Measurements from ENCODE around the gene BDH2.
A peak's percentile ranks its signal among the peaks of the same experiment; 100 is the strongest.

BDH2 gene

DNA sequence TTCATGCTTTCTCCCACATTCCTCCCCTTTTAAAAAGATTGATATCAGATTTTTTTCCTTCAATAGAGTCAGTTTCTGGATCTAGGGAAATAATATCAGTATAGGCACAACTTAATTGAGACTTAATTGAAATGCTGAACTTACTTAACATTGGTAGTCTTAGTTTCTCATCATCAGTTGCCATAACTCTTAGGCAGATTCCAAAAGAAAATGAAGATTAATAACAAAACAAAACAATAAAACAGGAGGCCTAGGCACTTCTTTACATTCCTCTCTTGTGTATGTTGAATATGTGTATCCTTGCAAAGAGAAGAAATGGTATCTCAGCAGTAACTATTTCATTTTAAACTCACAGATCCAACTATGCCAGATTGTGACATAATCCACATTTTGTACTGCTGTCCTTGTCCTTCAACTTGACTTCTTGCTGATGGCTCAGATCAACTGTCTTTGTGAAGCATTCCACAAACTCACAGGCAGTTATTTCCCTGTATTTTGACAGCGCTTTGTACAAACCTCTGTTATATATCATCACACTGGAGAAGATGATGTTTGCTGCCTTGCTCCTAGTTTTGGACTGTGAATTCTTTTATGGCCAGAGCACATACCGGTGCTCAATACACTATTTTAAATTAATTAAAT lies 14.0 kb downstream of the BDH2 start:
- TF ChIP-seq TAF1 (IDR thresholded peaks at IDR 0.05; ENCODE audit: borderline replicate concordance, insufficient read depth, low read length): no peak

DNA sequence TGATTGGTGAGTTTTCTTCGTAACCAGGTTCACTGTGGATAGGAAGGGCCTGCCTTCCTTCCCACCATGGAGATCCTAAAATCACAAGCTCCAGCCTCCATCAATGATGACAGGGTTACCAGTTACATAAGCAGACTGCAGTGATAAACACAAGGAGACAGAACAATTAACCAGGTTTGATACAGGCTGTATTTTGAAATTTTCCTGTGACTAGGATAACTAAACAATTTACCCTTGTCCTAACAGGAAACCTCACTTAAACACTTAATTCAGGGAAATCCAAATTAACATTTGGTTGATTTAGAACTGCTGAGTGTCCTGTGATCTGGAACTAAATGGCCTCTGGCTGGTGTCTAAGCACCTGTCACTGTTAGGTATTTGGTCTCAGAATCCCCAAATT lies 20.0 kb downstream of the BDH2 start:
- TF ChIP-seq TAF1 (IDR thresholded peaks at IDR 0.05; ENCODE audit: borderline replicate concordance, insufficient read depth, low read length): no peak
- no peak for TF ChIP-seq FOXP2 (optimal IDR thresholded peaks at IDR 0.05; ENCODE audit: borderline replicate concordance, extremely low read depth, extremely low read length, insufficient read depth)
- TF ChIP-seq, protein P1, sequence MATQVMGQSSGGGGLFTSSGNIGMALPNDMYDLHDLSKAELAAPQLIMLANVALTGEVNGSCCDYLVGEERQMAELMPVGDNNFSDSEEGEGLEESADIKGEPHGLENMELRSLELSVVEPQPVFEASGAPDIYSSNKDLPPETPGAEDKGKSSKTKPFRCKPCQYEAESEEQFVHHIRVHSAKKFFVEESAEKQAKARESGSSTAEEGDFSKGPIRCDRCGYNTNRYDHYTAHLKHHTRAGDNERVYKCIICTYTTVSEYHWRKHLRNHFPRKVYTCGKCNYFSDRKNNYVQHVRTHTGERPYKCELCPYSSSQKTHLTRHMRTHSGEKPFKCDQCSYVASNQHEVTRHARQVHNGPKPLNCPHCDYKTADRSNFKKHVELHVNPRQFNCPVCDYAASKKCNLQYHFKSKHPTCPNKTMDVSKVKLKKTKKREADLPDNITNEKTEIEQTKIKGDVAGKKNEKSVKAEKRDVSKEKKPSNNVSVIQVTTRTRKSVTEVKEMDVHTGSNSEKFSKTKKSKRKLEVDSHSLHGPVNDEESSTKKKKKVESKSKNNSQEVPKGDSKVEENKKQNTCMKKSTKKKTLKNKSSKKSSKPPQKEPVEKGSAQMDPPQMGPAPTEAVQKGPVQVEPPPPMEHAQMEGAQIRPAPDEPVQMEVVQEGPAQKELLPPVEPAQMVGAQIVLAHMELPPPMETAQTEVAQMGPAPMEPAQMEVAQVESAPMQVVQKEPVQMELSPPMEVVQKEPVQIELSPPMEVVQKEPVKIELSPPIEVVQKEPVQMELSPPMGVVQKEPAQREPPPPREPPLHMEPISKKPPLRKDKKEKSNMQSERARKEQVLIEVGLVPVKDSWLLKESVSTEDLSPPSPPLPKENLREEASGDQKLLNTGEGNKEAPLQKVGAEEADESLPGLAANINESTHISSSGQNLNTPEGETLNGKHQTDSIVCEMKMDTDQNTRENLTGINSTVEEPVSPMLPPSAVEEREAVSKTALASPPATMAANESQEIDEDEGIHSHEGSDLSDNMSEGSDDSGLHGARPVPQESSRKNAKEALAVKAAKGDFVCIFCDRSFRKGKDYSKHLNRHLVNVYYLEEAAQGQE (IDR thresholded peaks at IDR 0.05; ENCODE audit: insufficient read depth in 1 of 2, low read depth in 2 of 2, low read length in 2 of 2): no peak
- TF ChIP-seq SIN3A (IDR thresholded peaks at IDR 0.05; ENCODE audit: borderline replicate concordance, insufficient read depth, low read length): no peak
- TF ChIP-seq POLR2AphosphoS5 (IDR thresholded peaks at IDR 0.05; ENCODE audit: low read depth, low read length): no peak

- no peak for TF ChIP-seq FOXP2 (optimal IDR thresholded peaks at IDR 0.05; ENCODE audit: borderline replicate concordance, extremely low read depth, extremely low read length, insufficient read depth)
- TF ChIP-seq SIN3A (IDR thresholded peaks at IDR 0.05; ENCODE audit: borderline replicate concordance, insufficient read depth, low read length): no peak
- no peak; the same call in 1 of the 2 replicates for TF ChIP-seq TAF1 (IDR thresholded peaks at IDR 0.05; ENCODE audit: borderline replicate concordance, insufficient read depth, low read length)
- TF ChIP-seq, protein P1 (IDR thresholded peaks at IDR 0.05; ENCODE audit: insufficient read depth in 1 of 2, low read depth in 2 of 2, low read length in 2 of 2): no peak
- TF ChIP-seq POLR2AphosphoS5 (IDR thresholded peaks at IDR 0.05; ENCODE audit: low read depth, low read length): no peak
These were observed 22.8 kb downstream of the BDH2 start, which contains the start of gene SLC9B2 for GRCh38 chr4:103076747-103077347. SLC9B2 (minus strand) TSS chr4:103076761; CDS start chr4:103067550, 9,211 bp downstream.

DNA sequence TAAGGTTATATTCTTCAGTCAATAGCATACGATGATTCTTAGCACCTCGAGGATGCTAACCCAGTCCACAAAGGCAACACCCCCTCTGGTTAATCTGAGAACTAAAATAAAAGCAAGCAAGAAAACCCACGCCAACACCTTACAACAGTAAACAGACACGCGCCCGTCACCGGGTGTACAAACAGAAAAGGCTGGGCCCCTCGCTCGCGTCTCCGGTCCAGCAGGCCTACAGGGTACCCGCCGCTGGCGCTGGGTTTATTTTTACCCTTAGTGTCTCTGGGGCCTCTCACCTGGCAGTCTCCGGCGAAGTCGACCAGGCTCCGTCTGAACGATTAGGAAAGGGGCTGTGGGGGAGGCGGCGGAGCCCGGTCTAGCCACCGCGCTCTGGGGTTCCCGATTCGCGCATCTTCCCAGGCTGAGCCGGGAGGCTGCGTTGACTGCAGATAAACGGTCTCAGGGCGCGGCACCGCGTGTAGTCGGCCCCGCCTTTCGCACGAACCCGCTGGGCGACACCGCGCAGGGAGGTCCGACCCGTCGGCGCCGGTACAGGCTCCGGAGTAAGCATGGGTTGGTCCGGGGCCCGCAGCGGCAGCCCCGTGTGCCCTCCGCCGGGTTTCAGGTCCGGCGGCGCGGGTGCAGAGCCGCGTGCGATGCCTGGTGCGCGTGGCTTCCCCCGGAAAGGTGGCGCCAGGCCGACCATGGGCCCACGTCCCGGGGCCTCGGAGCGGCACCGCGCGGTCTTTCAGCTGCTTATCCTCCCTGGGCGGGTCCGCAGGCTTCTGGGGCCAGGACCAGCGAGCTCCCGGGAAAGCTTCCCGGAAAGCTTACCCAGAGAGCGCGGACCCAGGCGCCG lies 23.5 kb downstream of the BDH2 start:
- TF ChIP-seq TAF1 (IDR thresholded peaks at IDR 0.05; ENCODE audit: borderline replicate concordance, insufficient read depth, low read length) (peak; percentile 66; the same call in 1 of the 2 replicates), FOXP2 (optimal IDR thresholded peaks at IDR 0.05; ENCODE audit: borderline replicate concordance, extremely low read depth, extremely low read length, insufficient read depth) (no peak), POLR2AphosphoS5 (IDR thresholded peaks at IDR 0.05; ENCODE audit: low read depth, low read length) (peak; percentile 63)

- no peak for TF ChIP-seq FOXP2 (optimal IDR thresholded peaks at IDR 0.05; ENCODE audit: borderline replicate concordance, extremely low read depth, extremely low read length, insufficient read depth)
- no peak for TF ChIP-seq TAF1 (IDR thresholded peaks at IDR 0.05; ENCODE audit: borderline replicate concordance, insufficient read depth, low read length)
These were observed 24.2 kb downstream of the BDH2 start for GRCh38 chr4:103075435-103075893.

DNA sequence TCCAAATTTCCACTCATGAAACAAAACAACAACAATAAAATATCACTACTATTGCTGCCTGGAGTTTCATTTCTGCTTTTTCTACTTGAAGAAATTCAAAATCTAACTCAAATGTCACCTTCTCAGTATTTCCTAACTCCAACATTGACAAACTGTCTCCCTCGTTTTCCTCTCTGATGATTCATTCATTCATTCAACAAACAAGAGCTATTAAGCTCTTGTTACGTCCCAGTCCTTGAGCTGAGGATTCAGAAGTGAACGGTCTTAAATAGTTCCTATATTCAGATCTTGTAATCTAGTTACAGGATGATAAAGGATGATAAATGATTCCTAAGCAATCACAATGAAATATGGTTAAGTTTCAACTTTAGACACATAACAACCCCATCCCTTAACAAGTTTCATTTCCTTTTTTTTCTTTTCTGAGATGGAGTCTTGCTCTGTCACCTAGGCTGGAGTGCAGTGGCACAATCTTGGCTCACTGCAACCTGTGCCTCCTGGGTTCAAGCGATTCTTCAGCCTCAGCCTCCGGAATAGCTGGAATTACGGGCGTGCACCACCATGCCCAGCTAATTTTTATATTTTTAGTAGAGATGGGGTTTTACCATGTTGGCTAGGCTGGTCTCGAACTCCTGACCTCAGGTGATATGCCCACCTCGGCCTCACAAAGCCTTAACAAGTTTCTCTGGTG lies 24.7 kb downstream of the BDH2 start:
- no peak for TF ChIP-seq POLR2AphosphoS5 (IDR thresholded peaks at IDR 0.05; ENCODE audit: low read depth, low read length)
- TF ChIP-seq, protein P1 (IDR thresholded peaks at IDR 0.05; ENCODE audit: insufficient read depth in 1 of 2, low read depth in 2 of 2, low read length in 2 of 2): no peak

Measured in PFSK-1 (cell line).